ENCODE results near the gene SH2D7.

DNA sequence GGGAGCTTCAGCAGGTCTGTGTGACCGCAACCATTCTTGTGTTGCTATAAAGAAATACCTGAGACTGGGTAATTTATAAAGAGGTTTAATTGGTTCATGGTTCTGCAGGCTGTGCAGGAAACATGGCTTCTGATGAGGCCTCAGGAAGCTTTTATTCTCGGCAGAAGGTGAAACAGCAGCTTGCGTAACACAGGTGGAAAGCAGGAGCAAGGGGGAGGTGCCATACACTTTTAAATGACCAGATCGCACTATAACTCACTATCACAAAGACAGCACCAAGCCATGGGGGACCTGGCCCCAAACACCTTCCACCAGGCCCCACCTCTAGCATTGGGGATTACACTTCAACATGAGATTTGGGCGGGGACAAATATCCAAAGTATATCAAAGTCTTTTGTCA lies 47.2 kb downstream of the SH2D7 start:
- TF ChIP-seq CTCF (conservative IDR thresholded peaks at IDR 0.05; ENCODE audit: low read length): no peak
- TF ChIP-seq EZH2phosphoT487 (IDR thresholded peaks at IDR 0.05; ENCODE audit: borderline replicate concordance): no peak
